HL-60/S4 (cell line): ENCODE results near the gene PPP1R13L.
"Not testable (repeated sequence)": the region's sequence is repeated elsewhere in the genome, so short reads cannot be mapped to it uniquely, and the experiment has no call there.

Experiments used
- in situ Hi-C: fragments of 300-500 bp; cut with MboI; formaldehyde crosslinking; loops from 2 replicates; pipeline ENCODE4 v1.14.3; 2022; ENCODE audit warnings: low sequenced_read_pairs

PPP1R13L gene

DNA sequence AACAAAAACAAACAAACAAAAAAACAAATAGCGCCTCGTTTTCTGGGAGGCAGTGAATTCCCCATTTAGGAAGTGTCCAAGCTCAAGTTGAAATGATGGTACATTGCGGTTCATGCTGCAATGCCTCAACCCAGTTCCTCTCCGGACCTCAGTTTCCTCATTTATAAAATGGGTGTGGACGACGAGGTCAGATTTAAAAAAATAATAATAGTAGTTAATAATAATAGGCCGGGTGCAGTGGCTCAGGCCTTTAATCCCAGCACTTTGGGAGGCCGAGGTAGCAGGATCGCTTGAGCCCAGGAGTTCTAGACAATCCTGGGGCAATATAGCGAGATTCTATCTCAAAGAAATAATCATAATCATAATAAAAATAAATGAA lies 34.3 kb upstream of the PPP1R13L start:
- in situ Hi-C loops: no loop called here

- in situ Hi-C loops: no loop called here
These were observed 32.5 kb upstream of the PPP1R13L start for GRCh38 chr19:45437328-45437727.

DNA sequence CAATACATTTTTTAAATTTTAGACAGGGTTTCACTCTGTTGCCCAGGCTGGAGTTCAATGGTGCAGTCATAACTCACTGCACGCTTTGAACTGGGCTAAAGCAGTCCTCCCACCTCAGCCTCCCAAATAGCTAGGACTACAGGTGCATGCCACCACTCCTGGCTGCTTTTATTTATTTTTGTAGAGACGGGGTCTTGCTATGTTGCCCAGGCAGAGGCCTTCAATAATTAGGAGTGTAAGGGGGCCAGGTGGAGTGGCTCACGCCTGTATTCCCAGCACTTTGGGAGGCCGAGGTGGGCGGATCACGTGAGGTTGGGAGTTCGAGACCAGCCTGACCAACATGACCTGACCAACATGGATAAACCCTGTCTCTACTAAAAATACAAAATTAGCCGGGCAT lies 27.7 kb upstream of the PPP1R13L start:
- in situ Hi-C loops: not testable (repeated sequence)

- in situ Hi-C loops: not testable (repeated sequence)
These were observed 26.1 kb upstream of the PPP1R13L start for GRCh38 chr19:45431008-45431407.

DNA sequence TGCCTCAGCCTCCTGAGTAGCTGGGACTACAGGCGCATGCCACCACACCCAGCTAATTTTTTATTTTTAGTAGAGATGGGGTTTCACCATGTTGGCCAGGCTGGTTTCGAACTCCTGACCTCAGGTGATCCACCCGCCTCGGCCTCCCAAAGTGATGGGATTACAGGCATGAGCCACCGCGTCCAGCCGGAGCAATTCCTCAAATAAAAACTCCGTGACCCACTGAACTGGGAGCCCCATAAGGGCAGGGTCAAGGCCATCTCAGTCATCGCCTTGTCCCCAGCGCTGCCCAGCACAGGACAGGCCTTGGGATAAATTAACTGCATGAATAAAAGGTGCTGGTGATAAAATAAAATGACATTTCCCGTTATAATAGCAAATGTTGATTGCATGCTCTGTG lies 25.0 kb upstream of the PPP1R13L start:
- in situ Hi-C loops: not testable (repeated sequence)

GRCh38 chr19:45428384-45429231 lies 23.7 kb upstream of the PPP1R13L start:
- in situ Hi-C loops: no loop called here

DNA sequence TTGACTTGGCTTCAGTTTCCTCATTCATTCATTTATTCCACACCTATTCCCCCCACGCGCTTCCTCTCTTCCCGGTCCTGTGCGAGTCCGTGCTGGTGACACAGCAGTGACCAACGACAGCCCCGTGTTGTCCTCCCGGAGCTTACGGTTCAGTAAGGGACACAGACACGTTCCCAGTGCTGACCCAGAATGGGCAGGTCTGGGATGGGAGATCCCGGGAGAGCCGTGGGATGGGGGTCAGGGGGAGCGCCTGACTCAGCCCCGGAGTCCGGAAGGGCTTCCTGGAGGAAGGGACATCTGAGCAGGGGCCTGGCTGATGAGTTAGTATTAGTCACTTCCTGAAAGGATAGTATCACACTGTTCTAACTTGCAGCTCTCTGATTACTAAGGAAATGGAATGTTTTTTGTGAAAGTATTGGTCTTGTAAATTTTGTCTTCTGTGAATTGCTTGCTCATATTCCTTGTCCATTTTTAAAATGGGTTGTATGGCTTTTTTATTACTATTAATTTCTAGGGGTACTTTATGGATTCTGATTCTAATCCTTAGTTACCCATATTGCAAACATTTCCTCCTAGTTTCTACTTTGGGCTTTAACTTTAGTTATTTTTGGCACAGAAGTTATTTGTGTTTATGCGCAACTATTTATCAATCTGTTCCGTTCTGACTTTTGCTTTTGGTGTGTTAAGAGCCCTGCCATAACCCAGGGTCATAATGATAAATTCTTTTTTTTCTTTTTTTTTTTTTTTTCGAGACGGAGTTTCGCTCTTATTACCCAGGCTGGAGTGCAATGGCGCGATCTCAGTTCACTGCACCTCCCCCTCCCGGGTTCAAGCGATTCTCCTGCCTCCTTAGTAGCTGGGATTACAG lies 19.6 kb upstream of the PPP1R13L start:
- in situ Hi-C loops: no loop called here

DNA sequence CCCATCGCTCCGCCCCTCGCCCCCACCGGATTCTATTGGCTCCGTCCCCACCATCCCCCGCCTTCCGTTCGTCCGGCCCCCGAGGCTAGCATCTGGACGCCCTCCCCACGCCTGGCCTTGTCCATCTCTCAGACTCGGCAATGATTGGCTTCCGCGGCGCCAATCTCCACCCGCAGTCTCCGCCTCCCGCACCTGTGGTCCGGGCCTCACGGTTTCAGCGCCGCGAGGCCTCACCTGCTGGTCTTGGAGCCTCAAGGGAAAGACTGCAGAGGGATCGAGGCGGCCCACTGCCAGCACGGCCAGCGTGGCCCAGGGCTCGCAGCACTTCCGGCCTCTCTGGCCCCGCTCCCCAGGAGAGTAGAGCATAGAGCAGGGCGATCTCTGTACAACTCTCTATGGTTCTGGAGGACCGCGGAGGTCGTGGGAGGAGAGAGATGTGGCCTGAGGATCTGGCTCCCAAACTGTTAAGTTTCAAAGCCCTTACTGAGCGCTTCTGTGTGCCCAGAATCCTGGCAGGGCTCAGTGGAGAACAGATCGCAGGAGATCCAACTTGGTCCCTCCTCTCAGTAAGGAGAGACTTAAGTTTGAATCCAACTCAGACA lies 18.8 kb upstream of the PPP1R13L start, which contains the start of gene ERCC1:
TSS of gene ERCC1 (minus strand) at position 329 of the 602 bp plus-strand sequence. CDS start 543 bp downstream, outside the sequence.
- in situ Hi-C loops: no loop called here

DNA sequence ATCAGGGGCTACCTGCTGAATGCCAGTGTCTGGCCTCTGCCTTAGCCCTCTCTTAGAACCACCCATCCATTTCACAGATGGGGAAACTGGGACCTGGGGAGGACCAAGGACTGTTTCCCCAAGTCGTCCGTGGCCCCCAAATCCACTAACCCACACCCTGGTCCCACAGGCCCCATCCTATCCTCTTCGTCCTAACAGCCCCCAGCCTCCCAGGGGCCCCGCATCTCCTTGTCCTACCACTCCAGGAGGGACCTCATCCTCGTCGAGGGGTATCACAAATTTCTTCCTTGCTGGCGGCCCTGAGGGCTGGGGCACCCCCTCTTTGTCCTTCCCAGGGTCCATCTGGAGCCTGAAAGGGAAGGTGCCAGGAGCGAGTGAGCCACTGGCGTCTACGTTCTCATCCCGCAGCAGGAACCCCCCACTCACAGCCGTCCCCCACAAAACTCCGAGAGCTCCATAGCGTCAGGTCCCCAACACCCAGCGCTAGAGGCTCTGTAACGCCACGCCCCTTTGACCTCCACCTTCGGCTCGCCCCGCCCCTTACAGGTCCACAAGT lies 18.2 kb upstream of the PPP1R13L start:
- in situ Hi-C loops: no loop called here

GRCh38 chr19:45421947-45422498 lies 17.2 kb upstream of the PPP1R13L start:
- in situ Hi-C loops: no loop called here

DNA sequence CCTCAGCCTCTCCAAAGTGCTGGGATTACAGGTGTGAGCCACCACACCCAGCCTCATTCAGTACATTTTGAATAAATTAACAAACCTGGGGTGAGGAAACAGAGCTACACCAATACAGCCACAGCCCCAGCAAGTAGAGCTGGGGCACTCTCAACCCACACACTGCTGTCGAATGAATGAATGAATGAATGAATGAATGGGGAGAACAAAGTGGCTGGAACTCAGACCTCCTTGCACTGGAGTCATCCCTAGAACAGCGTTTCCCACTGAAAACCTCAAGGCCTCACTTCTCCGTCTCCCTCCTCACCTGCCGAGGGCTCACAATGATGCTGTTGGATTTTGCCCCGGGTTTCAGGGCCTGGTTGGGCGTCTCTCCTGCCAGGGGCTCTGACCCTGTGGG lies 16.0 kb upstream of the PPP1R13L start:
- in situ Hi-C loops: no loop called here

GRCh38 chr19:45420356-45420755 lies 15.5 kb upstream of the PPP1R13L start:
- in situ Hi-C loops: no loop called here

- in situ Hi-C loops: no loop called here
These were observed 15.0 kb upstream of the PPP1R13L start for GRCh38 chr19:45419895-45420294.

- in situ Hi-C loops: no loop called here
These were observed 14.5 kb upstream of the PPP1R13L start for GRCh38 chr19:45419396-45419795.

GRCh38 chr19:45418802-45419201 lies 13.9 kb upstream of the PPP1R13L start:
- in situ Hi-C loops: no loop called here

GRCh38 chr19:45417151-45417550 lies 12.3 kb upstream of the PPP1R13L start:
- in situ Hi-C loops: no loop called here

DNA sequence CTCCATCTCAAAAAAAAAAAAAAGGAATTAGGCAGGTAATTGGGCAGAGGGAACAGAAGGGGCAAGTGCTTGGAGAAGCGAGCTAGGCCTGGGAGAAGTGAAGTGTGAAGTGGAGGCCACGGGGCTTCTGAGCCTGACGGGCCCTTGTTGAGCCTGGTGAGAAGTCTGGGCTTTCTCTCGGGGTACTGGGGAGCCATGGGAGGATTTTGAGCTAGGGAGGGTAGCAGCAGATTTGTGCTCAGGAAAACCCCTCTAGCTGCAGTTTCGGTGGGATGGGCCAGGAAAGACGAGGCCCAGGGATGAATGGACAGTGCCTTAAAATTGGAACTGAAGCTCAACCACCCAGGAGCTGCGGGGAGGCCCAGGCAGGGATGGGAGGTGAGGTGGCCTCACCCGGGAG lies 9.6 kb upstream of the PPP1R13L start:
- in situ Hi-C loops: no loop called here

- in situ Hi-C loops: no loop called here
These were observed 8.6 kb upstream of the PPP1R13L start for GRCh38 chr19:45413497-45413896.

DNA sequence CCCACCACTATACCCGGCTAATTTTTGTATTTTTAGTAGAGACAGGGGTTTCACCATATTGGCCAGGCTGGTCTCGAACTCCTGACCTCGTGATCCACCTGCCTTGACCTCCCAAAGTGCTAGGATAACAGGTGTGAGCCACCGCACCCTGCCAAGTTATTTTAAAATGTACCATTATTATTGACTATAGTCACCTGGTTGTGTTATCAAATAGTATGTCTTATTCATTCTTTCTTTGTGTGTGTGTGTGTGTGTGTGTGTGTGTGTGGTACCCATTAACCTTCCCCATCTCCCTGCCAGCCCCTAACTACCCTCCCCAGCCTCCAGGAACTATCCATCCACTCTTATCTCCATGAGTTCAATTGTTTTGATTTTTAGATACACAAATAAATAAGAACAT lies 5.5 kb upstream of the PPP1R13L start:
- in situ Hi-C loops: not testable (repeated sequence)

- in situ Hi-C loops: no loop called here
These were observed 4.7 kb upstream of the PPP1R13L start for GRCh38 chr19:45409557-45409920.
